Esophagus squamous epithelium (tissue), 4 donors: ENCODE measurements around the gene MAEA.

ENCODE experiments used
- CTCF ChIP-seq, 6 experiments: fragments of 450-650 bp in 4 of 6; fragments of 200-600 bp in 2 of 6; sonication (generic) in 2 of 6; IDR thresholded peaks; one replicate each; pipeline ENCODE4 v1.5.1; 2016 to 2019; ENCODE audit warnings: antibody characterized with exemption in 6 of 6, mild to moderate bottlenecking in 4 of 6, moderate library complexity in 4 of 6
- POLR2A ChIP-seq, 4 donors: fragments of 450-650 bp; IDR thresholded peaks; one replicate each; pipeline ENCODE4 v1.6.1; 2017; ENCODE audit warnings: antibody characterized with exemption in 4 of 4, mild to moderate bottlenecking in 4 of 4, moderate library complexity in 3 of 4

DNA sequence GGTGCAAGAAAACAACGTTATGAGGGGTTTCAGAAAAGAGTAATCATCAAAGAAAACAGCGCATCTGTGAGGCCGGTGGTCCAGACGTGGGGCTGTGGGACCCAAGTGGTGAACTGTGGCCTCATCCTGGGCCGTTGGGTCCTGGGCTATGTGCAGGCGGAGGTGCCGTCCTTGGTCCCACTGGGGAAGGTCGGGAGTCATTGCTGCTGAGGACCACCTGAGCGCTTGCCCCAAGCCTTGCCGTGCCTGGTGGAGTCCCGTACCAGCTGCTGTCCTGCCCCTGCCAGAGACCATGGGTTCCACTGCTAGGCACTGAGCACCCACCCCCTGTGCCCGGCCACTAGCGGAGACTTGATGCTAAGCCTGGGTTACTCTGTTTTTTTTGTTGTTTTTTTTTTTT, 31.8 kb downstream of the MAEA start:
- TF ChIP-seq CTCF (IDR thresholded peaks at IDR 0.05): no peak
- TF ChIP-seq POLR2A (IDR thresholded peaks at IDR 0.05): no peak
